WTC11 (cell line): ENCODE data around the gene CNTNAP2. TPM values are rescaled to one million over a fixed set of nuclear protein-coding genes. Genes with fewer than 3 reads are reported as not detected.

Experiments
- ATAC-seq: fragments of 200-7000 bp; cut with Tn5 transposase; 2 replicates; pipeline ENCODE4 v1.10.0; 2021; ENCODE audit warnings: mild to moderate bottlenecking, moderate library complexity
- CTCF ChIA-PET: fragments of 300-600 bp; sonication (Branson Sonifier 250); formaldehyde crosslinking; loops from one replicate; lab custom pipeline; 2021; ENCODE audit warnings: antibody characterized with exemption; lab: Charles Lee
- POLR2A ChIA-PET: fragments of 350-600 bp; sonication (Branson Sonifier 250); formaldehyde crosslinking; loops from one replicate; lab custom pipeline; 2021; ENCODE audit warnings: antibody characterized with exemption; lab: Charles Lee
- DNase-seq: peaks from one replicate; pipeline ENCODE4 v3.0.0; 2021; ENCODE audit warnings: low spot score
- H3K27ac Mint-ChIP-seq: 2 replicates; pipeline ENCODE4 v1.8.0; 2021; ENCODE audit warnings: mixed read lengths
- H3K27me3 Mint-ChIP-seq: 2 replicates; pipeline ENCODE4 v1.8.0; 2021; ENCODE audit warnings: low read depth, mild to moderate bottlenecking, moderate library complexity, mixed read lengths
- H3K36me3 Mint-ChIP-seq: 2 replicates; pipeline ENCODE4 v1.8.0; 2021; ENCODE audit warnings: mixed read lengths
- H3K4me1 Mint-ChIP-seq: 2 replicates; pipeline ENCODE4 v1.8.0; 2022; ENCODE audit warnings: mixed read lengths
- H3K4me3 Mint-ChIP-seq: 2 replicates; pipeline ENCODE4 v1.8.0; 2021; ENCODE audit warnings: mild to moderate bottlenecking, moderate library complexity, mixed read lengths
- H3K9me3 Mint-ChIP-seq: 2 replicates; pipeline ENCODE4 v1.8.0; 2021; ENCODE audit warnings: mixed read lengths
- ATF1 ChIP-seq: sonication (generic); formaldehyde crosslinking; IDR thresholded peaks from 2 replicates; pipeline ENCODE4 v1.8.1; 2023; ENCODE audit warnings: mild to moderate bottlenecking, moderate library complexity, missing genetic modification reagents
- E2F5 ChIP-seq: sonication (generic); formaldehyde crosslinking; IDR thresholded peaks from 2 replicates; pipeline ENCODE4 v1.8.1; 2022; ENCODE audit warnings: mild to moderate bottlenecking, moderate library complexity, missing genetic modification reagents
- ELF4 ChIP-seq: sonication (generic); formaldehyde crosslinking; IDR thresholded peaks from 2 replicates; pipeline ENCODE4 v1.8.1; 2022; ENCODE audit warnings: low read depth, mild to moderate bottlenecking, moderate library complexity, missing genetic modification reagents
- ESRRA ChIP-seq: sonication (generic); formaldehyde crosslinking; IDR thresholded peaks from 2 replicates; pipeline ENCODE4 v1.8.1; 2022; ENCODE audit warnings: mild to moderate bottlenecking, missing genetic modification reagents, borderline replicate concordance
- FOXJ3 ChIP-seq: sonication (generic); formaldehyde crosslinking; IDR thresholded peaks from 2 replicates; pipeline ENCODE4 v1.9.0; 2021; ENCODE audit warnings: missing genetic modification reagents, mild to moderate bottlenecking, borderline replicate concordance
- GRHL2 ChIP-seq: fragments of 250-450 bp; sonication (Bioruptor Pico); IDR thresholded peaks from 2 replicates; pipeline ENCODE4 v1.8.0; 2022; ENCODE audit warnings: mild to moderate bottlenecking, moderate library complexity; ENCODE audit not compliant: insufficient replicate concordance, severe bottlenecking
- HMGA2 ChIP-seq: fragments of 250-450 bp; sonication (Bioruptor Pico); IDR thresholded peaks from 2 replicates; pipeline ENCODE4 v1.4.0; 2021; ENCODE audit warnings: mild to moderate bottlenecking, moderate library complexity
- HMGXB4 ChIP-seq: sonication (generic); formaldehyde crosslinking; IDR thresholded peaks from 2 replicates; pipeline ENCODE4 v1.8.1; 2023; ENCODE audit warnings: mild to moderate bottlenecking, moderate library complexity, missing genetic modification reagents
- IRF1 ChIP-seq: sonication (generic); formaldehyde crosslinking; IDR thresholded peaks from 2 replicates; pipeline ENCODE4 v1.8.0; 2023; ENCODE audit warnings: missing genetic modification reagents
- MLX ChIP-seq: sonication (generic); formaldehyde crosslinking; IDR thresholded peaks from 2 replicates; pipeline ENCODE4 v1.8.1; 2023; ENCODE audit warnings: mild to moderate bottlenecking, missing genetic modification reagents, moderate library complexity
- NFATC4 ChIP-seq: fragments of 250-450 bp; sonication (Bioruptor Pico); IDR thresholded peaks from 2 replicates; pipeline ENCODE4 v1.9.0; 2021; ENCODE audit warnings: mild to moderate bottlenecking
- NR3C1 ChIP-seq: sonication (generic); formaldehyde crosslinking; conservative IDR thresholded peaks from 2 replicates; pipeline ENCODE4 v1.8.1; 2023; ENCODE audit warnings: low read depth, mild to moderate bottlenecking, missing genetic modification reagents
- PRRX2 ChIP-seq: fragments of 250-450 bp; sonication (Bioruptor Pico); IDR thresholded peaks from 2 replicates; pipeline ENCODE4 v1.8.0; 2021; ENCODE audit warnings: mild to moderate bottlenecking
- RORB ChIP-seq: fragments of 250-450 bp; sonication (Bioruptor Pico); IDR thresholded peaks from 2 replicates; pipeline ENCODE4 v1.9.0; 2021; ENCODE audit warnings: mild to moderate bottlenecking
- SMAD4 ChIP-seq: sonication (generic); formaldehyde crosslinking; IDR thresholded peaks from 2 replicates; pipeline ENCODE4 v1.8.0; 2022; ENCODE audit warnings: mild to moderate bottlenecking, missing genetic modification reagents
- SP1 ChIP-seq: sonication (generic); formaldehyde crosslinking; conservative IDR thresholded peaks from 2 replicates; pipeline ENCODE4 v1.8.1; 2022; ENCODE audit warnings: missing genetic modification reagents
- ZBTB21 ChIP-seq: sonication (generic); formaldehyde crosslinking; IDR thresholded peaks from 2 replicates; pipeline ENCODE4 v1.8.1; 2023; ENCODE audit warnings: mild to moderate bottlenecking, missing genetic modification reagents, borderline replicate concordance
- ZNF425 ChIP-seq: fragments of 250-450 bp; sonication (Bioruptor Pico); conservative IDR thresholded peaks from 2 replicates; pipeline ENCODE4 v1.9.0; 2021; ENCODE audit warnings: mild to moderate bottlenecking
- total RNA-seq: library from RNA; stranded (reverse); gene quantifications from 3 replicates; pipeline ENCODE4 v1.2.3, GENCODE V29; 2021
- TF ChIP-seq, protein P1 (sequence below): sonication (generic); formaldehyde crosslinking; conservative IDR thresholded peaks from 2 replicates; pipeline ENCODE4 v1.8.1; 2023; ENCODE audit warnings: mild to moderate bottlenecking, low read depth, missing genetic modification reagents, moderate library complexity
- TF ChIP-seq, protein P2 (sequence below): sonication (generic); formaldehyde crosslinking; IDR thresholded peaks from 2 replicates; pipeline ENCODE4 v1.8.0; 2022; ENCODE audit warnings: mild to moderate bottlenecking, missing genetic modification reagents
- TF ChIP-seq, protein P3 (sequence below): fragments of 250-450 bp; sonication (Bioruptor Pico); IDR thresholded peaks from 2 replicates; pipeline ENCODE4 v1.9.0; 2021; ENCODE audit warnings: moderate library complexity, mild to moderate bottlenecking, inconsistent platforms, borderline replicate concordance

Gene CNTNAP2
- total RNA-seq, 1 experiment from 2014 or later: 63.8 TPM

DNA sequence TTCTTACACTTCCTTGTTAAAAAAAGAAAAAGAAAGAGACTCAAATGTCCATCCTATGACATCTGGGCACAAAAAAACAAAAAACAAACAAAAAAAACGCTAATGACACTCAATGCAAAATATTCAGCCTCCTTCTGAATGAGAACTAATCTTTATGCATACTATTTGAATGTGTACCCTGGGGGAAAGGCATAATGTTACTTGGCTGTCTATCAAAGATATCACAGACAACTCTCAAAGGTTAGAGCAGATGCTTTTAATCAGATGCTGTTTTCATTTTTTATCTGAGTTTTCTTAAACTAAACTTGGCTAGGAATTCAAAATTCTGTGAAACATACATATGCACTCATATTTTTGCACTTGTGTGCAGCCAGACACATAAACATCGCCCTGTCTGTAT, 745.8 kb downstream of the CNTNAP2 start (continued):
- TF ChIP-seq, protein P1, sequence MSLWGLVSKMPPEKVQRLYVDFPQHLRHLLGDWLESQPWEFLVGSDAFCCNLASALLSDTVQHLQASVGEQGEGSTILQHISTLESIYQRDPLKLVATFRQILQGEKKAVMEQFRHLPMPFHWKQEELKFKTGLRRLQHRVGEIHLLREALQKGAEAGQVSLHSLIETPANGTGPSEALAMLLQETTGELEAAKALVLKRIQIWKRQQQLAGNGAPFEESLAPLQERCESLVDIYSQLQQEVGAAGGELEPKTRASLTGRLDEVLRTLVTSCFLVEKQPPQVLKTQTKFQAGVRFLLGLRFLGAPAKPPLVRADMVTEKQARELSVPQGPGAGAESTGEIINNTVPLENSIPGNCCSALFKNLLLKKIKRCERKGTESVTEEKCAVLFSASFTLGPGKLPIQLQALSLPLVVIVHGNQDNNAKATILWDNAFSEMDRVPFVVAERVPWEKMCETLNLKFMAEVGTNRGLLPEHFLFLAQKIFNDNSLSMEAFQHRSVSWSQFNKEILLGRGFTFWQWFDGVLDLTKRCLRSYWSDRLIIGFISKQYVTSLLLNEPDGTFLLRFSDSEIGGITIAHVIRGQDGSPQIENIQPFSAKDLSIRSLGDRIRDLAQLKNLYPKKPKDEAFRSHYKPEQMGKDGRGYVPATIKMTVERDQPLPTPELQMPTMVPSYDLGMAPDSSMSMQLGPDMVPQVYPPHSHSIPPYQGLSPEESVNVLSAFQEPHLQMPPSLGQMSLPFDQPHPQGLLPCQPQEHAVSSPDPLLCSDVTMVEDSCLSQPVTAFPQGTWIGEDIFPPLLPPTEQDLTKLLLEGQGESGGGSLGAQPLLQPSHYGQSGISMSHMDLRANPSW (CRISPR knock-in tag): no peak
- no peak for TF ChIP-seq RORB
- TF ChIP-seq HMGA2 (CRISPR knock-in tag): no peak
- no peak for TF ChIP-seq ZNF425 (CRISPR knock-in tag)
- TF ChIP-seq ESRRA (CRISPR knock-in tag): no peak
- TF ChIP-seq, protein P2, sequence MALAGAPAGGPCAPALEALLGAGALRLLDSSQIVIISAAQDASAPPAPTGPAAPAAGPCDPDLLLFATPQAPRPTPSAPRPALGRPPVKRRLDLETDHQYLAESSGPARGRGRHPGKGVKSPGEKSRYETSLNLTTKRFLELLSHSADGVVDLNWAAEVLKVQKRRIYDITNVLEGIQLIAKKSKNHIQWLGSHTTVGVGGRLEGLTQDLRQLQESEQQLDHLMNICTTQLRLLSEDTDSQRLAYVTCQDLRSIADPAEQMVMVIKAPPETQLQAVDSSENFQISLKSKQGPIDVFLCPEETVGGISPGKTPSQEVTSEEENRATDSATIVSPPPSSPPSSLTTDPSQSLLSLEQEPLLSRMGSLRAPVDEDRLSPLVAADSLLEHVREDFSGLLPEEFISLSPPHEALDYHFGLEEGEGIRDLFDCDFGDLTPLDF (CRISPR knock-in tag): no peak
- no peak for TF ChIP-seq PRRX2
- TF ChIP-seq MLX: no peak
- TF ChIP-seq, protein P3, sequence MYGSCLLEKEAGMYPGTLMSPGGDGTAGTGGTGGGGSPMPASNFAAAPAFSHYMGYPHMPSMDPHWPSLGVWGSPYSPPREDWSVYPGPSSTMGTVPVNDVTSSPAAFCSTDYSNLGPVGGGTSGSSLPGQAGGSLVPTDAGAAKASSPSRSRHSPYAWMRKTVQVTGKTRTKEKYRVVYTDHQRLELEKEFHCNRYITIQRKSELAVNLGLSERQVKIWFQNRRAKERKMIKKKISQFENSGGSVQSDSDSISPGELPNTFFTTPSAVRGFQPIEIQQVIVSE (CRISPR knock-in tag): no peak
- no peak for TF ChIP-seq NR3C1

- peak; percentile 76 for ATAC-seq
- no peaks in the 10 kb centered on the region for H3K36me3 Mint-ChIP-seq
- no peak overlapping the region for H3K27ac Mint-ChIP-seq
- POLR2A ChIA-PET: no interaction called here
- DNase-seq: no peak
- no peaks in the 10 kb centered on the region for H3K9me3 Mint-ChIP-seq
- CTCF ChIA-PET: interaction anchor here (0.7 kb wide), 2 partner anchors 144 to 642 kb away, joined by 3 to 5 read pairs; no protein-coding TSS in a partner anchor
- peaks cover 4% of the 10 kb centered on the region for H3K4me1 Mint-ChIP-seq
- H3K27me3 Mint-ChIP-seq: no peaks in the 10 kb centered on the region
- H3K4me3 Mint-ChIP-seq: no peak overlapping the region
- TF ChIP-seq IRF1 (no peak), ESRRA (CRISPR knock-in tag) (no peak), HMGA2 (CRISPR knock-in tag) (no peak), ZBTB21 (no peak), HMGXB4 (no peak), NFATC4 (no peak), SP1 (CRISPR knock-in tag) (no peak), SMAD4 (no peak), ATF1 (CRISPR knock-in tag) (no peak), FOXJ3 (CRISPR knock-in tag) (no peak), E2F5 (no peak), ELF4 (CRISPR knock-in tag) (no peak), GRHL2 (CRISPR knock-in tag) (no peak)
- TF ChIP-seq, protein P2 (CRISPR knock-in tag): no peak
Measured at GRCh38 chr7:146864644-146865043, 748.0 kb downstream of the CNTNAP2 start.
